Mucosa of descending colon (tissue), 3 donors: ENCODE data around the gene RHBDL1. TPM values are rescaled to one million over a fixed set of nuclear protein-coding genes. Genes with fewer than 3 reads are reported as not detected.

ENCODE experiments used
- ATAC-seq: fragments of 200-7000 bp; cut with Tn5 transposase; one replicate; pipeline ENCODE4 v1.9.1; 2020; ENCODE audit warnings: mild to moderate bottlenecking, moderate library complexity
- DNase-seq, 3 donors: peaks; one replicate each; pipeline ENCODE4 v3.0.0-alpha.2; 2020
- H3K36me3 ChIP-seq: fragments of 200-600 bp; one replicate; pipeline ENCODE4 v1.8.0; 2021; ENCODE audit warnings: low read depth, mild to moderate bottlenecking
- H3K4me1 ChIP-seq: fragments of 200-600 bp; one replicate; pipeline ENCODE4 v1.8.0; 2021; ENCODE audit warnings: low read depth, mild to moderate bottlenecking
- H3K4me3 ChIP-seq: fragments of 200-600 bp; one replicate; pipeline ENCODE4 v1.8.0; 2021; ENCODE audit warnings: mild to moderate bottlenecking
- H3K9me3 ChIP-seq: fragments of 200-600 bp; one replicate; pipeline ENCODE4 v1.8.0; 2021; ENCODE audit warnings: mild to moderate bottlenecking
- intact Hi-C, 2 donors: fragments of 100-400 bp; cut with DNase I in 1 of 2; cut with micrococcal nuclease in 1 of 2; formaldehyde crosslinking; loops; one replicate each; pipeline versions ENCODE4 v1.11.0 to v1.11.1; 2022; cut with DNase I, micrococcal nuclease
- total RNA-seq, 3 donors: library from RNA; stranded (reverse); fragmentation: NEBNext Ultra II Directional in 2 of 3; extraction: Animal tissue kit (Norgen Biotek cat#: 25700) in 2 of 3; gene quantifications; one replicate each; pipeline versions ENCODE4 v1.2.1 to v1.2.4, GENCODE V29; 2021 to 2023
- TF ChIP-seq, protein P1 (sequence below): fragments of 200-600 bp; IDR thresholded peaks from one replicate; pipeline ENCODE4 v1.8.0; 2022; ENCODE audit warnings: antibody characterized with exemption, mild to moderate bottlenecking
- donor health status: DM: no; HTN: no; CAD: no; lungs with moderate emphysema.
- donor health status: DM: no; HTN: no; CAD: no.
- donor health status: DM: no; HTN: yes; CAD: no.

Gene RHBDL1
- total RNA-seq, 3 donors from 2014 or later = 2.8 to 3.4 (median 3.0) TPM

DNA sequence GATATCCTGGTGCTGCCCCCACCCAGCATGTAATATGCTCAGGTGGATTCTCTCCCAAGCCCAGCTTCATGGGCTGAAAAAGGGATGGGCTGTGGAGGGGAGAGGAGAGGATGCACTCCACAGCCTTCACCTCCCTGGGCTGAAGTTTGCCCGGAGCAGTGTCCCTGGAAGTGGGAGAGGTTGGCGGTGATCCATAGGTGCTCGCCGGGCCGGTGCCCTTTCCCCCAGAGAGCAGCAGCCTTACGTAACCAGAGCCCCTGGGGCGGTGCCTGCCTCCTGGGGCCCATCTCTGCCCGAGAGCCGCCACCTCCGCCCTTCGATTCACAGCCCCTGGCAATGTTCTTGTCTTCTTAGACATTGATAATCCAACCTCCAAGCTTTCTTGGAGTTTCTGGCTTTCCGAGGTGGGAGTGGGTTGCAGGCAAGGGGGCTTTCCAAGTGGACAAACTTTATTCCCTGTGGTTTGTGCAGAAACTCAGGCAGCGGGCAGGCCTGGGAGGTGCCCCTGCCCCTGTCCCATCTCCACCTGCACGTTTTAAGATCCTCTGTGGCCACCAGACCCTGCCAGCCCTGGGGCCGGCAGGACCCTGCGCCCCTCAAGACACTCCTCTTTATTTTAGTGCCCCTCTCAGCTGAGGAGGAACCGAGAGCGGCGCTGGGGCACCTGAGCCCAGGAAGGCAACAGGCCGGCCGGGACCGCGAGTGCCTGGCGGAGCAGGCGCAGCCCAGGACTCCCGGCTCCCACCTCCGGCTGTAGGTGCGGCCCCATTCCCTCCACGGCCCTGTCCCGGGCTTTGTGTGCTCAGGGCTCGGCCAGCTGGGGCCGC lies 29.4 kb upstream of the RHBDL1 start:
- intact Hi-C loops = no loop called here
- TF ChIP-seq, protein P1, sequence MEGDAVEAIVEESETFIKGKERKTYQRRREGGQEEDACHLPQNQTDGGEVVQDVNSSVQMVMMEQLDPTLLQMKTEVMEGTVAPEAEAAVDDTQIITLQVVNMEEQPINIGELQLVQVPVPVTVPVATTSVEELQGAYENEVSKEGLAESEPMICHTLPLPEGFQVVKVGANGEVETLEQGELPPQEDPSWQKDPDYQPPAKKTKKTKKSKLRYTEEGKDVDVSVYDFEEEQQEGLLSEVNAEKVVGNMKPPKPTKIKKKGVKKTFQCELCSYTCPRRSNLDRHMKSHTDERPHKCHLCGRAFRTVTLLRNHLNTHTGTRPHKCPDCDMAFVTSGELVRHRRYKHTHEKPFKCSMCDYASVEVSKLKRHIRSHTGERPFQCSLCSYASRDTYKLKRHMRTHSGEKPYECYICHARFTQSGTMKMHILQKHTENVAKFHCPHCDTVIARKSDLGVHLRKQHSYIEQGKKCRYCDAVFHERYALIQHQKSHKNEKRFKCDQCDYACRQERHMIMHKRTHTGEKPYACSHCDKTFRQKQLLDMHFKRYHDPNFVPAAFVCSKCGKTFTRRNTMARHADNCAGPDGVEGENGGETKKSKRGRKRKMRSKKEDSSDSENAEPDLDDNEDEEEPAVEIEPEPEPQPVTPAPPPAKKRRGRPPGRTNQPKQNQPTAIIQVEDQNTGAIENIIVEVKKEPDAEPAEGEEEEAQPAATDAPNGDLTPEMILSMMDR = no peak
- no peak overlapping the region for H3K4me3 ChIP-seq
- ATAC-seq (peak; percentile 47), DNase-seq (peak; percentile 57 to 89 (median 76))
- H3K4me1 ChIP-seq = peaks cover 60% of the 10 kb centered on the region
- H3K9me3 ChIP-seq = no peaks in the 10 kb centered on the region
- peaks cover 3% of the 10 kb centered on the region for H3K36me3 ChIP-seq

DNA sequence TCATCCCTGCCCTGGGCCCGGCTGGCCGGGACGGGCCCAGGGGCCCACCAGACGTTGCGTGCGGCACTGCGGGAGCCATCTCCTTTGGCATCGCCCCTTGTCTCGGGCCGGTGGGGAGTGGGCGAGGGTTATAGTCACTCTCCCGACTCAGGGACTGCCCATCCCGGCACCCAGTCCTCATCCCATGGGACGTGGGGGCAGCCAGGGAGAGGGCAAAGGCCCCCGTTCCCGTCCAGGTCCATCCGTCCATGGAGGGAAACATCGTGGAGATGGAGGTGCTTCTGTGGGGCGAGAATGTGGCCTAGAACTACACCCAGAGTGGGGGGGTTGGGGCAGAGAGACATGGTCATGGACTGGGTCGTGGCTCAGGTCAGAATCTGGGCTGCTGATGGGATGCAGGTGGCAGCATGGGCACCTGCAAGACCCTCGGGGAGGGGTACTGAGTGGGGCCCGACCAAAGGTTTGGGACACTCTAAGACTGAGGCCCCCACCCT lies 28.7 kb upstream of the RHBDL1 start:
- Histone ChIP-seq H3K4me1 (peaks cover 60% of the 10 kb centered on the region), H3K4me3 (no peak overlapping the region)
- TF ChIP-seq, protein P1 = no peak

DNA sequence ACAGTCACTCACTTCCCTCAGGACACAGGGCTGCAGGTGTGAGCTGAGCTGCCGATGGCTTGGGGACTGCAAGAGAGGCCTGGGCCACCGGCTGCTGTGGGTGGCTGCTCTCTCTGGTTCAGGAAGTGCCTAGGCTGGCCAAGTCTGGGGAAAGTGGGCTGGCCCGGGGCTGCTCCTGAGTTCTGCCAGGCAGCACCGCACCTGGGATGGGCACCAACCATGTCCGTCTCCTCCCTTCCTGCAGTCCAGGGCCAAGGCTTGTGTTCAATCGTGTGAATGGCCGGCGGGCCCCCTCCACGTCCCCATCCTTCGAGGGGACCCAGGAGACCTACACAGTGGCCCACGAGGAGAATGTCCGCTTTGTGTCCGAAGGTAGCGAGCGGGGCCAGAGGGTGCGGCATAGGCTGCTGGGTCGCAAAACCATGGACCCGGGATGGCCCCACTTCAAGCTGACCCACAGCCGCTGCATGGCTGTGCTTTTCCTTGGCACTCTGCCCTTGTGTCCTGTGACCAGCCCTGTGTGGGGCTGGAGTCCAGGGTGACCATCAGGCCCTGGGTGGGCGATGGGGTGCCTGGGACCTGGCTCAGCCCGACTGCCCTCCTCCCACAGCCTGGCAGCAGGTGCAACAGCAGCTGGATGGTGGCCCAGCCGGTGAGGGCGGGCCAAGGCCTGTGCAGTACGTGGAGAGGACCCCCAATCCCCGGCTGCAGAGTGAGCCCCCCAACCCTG lies 28.1 kb upstream of the RHBDL1 start:
- Histone ChIP-seq H3K9me3 (no peaks in the 10 kb centered on the region), H3K4me3 (no peak overlapping the region), H3K4me1 (peaks cover 60% of the 10 kb centered on the region), H3K36me3 (no peaks in the 10 kb centered on the region)
- peak in 2 of 3 donors; percentile 54 to 64 for DNase-seq
- TF ChIP-seq, protein P1 = no peak
- intact Hi-C loops = no loop called here
- peak; percentile 33 for ATAC-seq

More for the DNA sequence above, 28.7 kb upstream of the RHBDL1 start:
- Histone ChIP-seq H3K9me3 (no peaks in the 10 kb centered on the region), H3K36me3 (peaks cover under 1% of the 10 kb centered on the region)
- ATAC-seq (no peak), DNase-seq (no peak)
- intact Hi-C loops = no loop called here

DNA sequence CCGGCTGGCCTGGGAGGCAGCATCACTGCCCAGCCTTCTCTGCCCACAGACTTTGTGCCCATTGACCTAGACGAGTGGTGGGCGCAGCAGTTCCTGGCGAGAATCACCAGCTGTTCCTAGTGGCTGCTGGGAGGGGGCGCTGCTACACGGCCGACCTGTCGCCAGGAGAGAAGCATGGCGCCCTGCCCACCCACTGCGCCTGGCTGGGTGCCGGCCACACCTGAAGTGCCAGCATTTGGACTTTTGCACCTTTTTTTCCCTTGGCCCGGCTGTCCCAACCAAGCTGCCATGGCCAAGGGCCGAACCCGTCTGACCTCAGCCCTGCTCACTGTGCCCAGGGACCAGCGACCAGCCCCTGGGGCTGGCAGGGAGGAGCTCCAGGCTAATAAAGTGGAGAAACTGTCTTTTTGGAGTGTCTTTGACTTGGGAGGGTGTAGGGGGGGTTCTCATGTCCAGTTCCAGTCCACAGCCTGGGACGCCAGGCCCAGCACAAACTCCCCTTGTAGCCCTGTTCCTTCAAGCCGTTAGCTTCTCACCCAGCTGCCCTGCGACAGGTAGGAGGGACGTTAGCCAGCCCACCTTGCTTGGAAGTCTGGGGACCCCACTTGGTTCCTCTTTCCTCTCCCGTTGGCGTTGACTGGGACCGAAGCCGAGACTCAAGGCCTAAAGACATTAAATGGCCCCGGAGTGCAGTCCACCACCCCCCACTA lies 27.2 kb upstream of the RHBDL1 start:
- TF ChIP-seq, protein P1 = no peak
- Histone ChIP-seq H3K4me3 (peak overlapping the region; percentile 25), H3K9me3 (no peaks in the 10 kb centered on the region), H3K4me1 (peaks cover 55% of the 10 kb centered on the region), H3K36me3 (no peaks in the 10 kb centered on the region)
- intact Hi-C loops = no loop called here
- DNase-seq (peak; percentile 88 to 90 (median 89)), ATAC-seq (peak; percentile 55)

DNA sequence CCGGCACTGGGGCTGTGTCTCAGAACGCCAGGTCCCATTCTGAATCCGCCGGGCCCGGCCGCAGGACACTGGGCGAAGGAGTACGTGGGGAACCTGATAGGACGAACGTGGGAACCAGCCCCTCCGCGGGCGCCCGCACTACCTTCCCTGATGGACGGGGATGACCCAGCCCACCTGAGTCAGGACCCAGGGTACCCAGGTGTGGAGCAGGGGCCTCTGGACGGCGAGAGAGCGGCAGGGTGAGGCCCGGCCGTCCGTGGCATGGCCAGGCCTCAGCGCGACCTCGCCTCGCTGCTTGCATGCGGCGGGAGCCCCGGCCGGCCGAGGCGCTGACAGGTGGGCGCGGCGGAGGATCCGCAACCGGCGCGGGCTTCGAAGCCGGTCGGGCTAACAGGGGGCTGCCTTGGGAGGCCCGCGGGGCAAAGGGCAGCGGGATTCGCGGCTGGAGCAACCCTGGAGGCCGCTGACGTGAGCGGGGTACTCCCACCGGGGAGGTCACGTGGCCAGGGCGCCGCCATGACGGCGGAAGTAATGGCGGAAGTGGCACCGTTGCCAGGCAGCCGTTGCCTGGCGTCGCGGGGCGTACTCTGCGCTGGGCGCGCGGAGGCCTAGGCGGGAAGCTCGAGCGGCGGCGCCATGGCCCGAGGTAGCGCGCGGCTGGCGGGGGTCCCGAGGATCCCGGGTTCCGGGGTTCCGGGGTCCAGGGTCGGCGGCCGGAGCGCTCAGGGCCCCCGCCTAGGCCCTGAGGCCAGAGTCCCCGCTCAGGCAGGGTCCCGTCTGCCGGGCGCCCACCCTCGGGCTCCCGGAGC lies 26.5 kb upstream of the RHBDL1 start, which contains the start of gene WDR90:
Gene WDR90, plus strand, starts transcription at position 585 of the 809 bp plus-strand sequence. Its CDS starts 52 bp downstream, at position 637.
- Histone ChIP-seq H3K36me3 (no peaks in the 10 kb centered on the region), H3K9me3 (no peaks in the 10 kb centered on the region), H3K4me1 (peaks cover 50% of the 10 kb centered on the region), H3K4me3 (peak within 1 kb of the TSS; percentile 25)
- TF ChIP-seq, protein P1 = no peak
- intact Hi-C loops = no loop called here
- ATAC-seq (peak; percentile 72), DNase-seq (peak; percentile 95 to 97 (median 97))
